PC-3 (cell line): Measurements from ENCODE around the gene ACO2. TPM values are rescaled to one million over a fixed set of nuclear protein-coding genes. Genes with fewer than 3 reads are reported as not detected.
A peak's percentile ranks its signal among the peaks of the same experiment; 100 is the strongest.

Experiments used
- ATAC-seq: fragments of 200-7000 bp; cut with Tn5 transposase; 2 replicates; pipeline ENCODE4 v1.9.1; 2020; ENCODE audit warnings: mild to moderate bottlenecking, moderate library complexity
- BruUV-seq: library from RNA; stranded (reverse); fragments of 400-500 nt; replicated peaks from 2 replicates; lab custom pipeline; 2021; lab: Mats Ljungman, UMichigan
- CTCF ChIA-PET: fragments of 300-600 bp; sonication (Branson Sonifier 250); formaldehyde crosslinking; loops from one replicate; lab custom pipeline; 2022; ENCODE audit warnings: antibody characterized with exemption; lab: Charles Lee
- POLR2A ChIA-PET: fragments of 300-600 bp; sonication (Branson Sonifier 250); formaldehyde crosslinking; loops from one replicate; lab custom pipeline; 2022; ENCODE audit warnings: antibody characterized with exemption; ENCODE audit not compliant: unreplicated experiment; lab: Charles Lee
- DNase-seq: peaks from one replicate; pipeline ENCODE4 v3.0.0-alpha.2; 2015
- H2AFZ ChIP-seq: fragments of 300-600 bp; sonication (generic); 2 replicates; pipeline ENCODE4 v1.6.0; 2016; ENCODE audit warnings: antibody characterized with exemption, low read length
- H3F3A ChIP-seq: fragments of 300-600 bp; sonication (generic); one replicate; pipeline ENCODE4 v1.6.0; 2017; ENCODE audit warnings: antibody characterized with exemption, low read length, control low read depth, mild to moderate bottlenecking; ENCODE audit not compliant: unreplicated experiment
- H3K27ac ChIP-seq: fragments of 300-600 bp; sonication (generic); 2 replicates; pipeline ENCODE4 v1.5.1; 2016; ENCODE audit warnings: mild to moderate bottlenecking, low read length
- H3K27me3 ChIP-seq: fragments of 300-600 bp; sonication (generic); 2 replicates; pipeline ENCODE4 v1.6.1; 2016; ENCODE audit warnings: low read length, mixed read lengths
- H3K36me3 ChIP-seq: fragments of 300-600 bp; sonication (generic); 2 replicates; pipeline ENCODE4 v1.6.1; 2016; ENCODE audit warnings: low read depth, mixed run types, low read length, mixed read lengths
- H3K4me1 ChIP-seq: fragments of 300-600 bp; sonication (generic); 2 replicates; pipeline ENCODE4 v1.5.1; 2016; ENCODE audit warnings: low read length; ENCODE audit not compliant: insufficient read depth
- H3K4me2 ChIP-seq: fragments of 300-600 bp; sonication (generic); 2 replicates; pipeline ENCODE4 v1.6.0; 2016; ENCODE audit warnings: low read length
- H3K4me3 ChIP-seq: fragments of 300-600 bp; sonication (generic); 2 replicates; pipeline ENCODE4 v1.5.1; 2016; ENCODE audit warnings: mild to moderate bottlenecking, low read length, mixed read lengths
- H3K79me2 ChIP-seq: fragments of 300-600 bp; sonication (generic); 2 replicates; pipeline ENCODE4 v1.6.1; 2017; ENCODE audit warnings: low read length, mixed read lengths
- H3K9ac ChIP-seq: fragments of 300-600 bp; sonication (generic); 2 replicates; pipeline ENCODE4 v1.6.0; 2016; ENCODE audit warnings: mild to moderate bottlenecking, low read length
- H3K9me2 ChIP-seq: fragments of 300-600 bp; sonication (generic); replicated peaks from 2 replicates; pipeline ENCODE4 v1.6.1; 2016; ENCODE audit warnings: mixed run types, low read length, mixed read lengths
- H3K9me3 ChIP-seq: fragments of 300-600 bp; sonication (generic); 2 replicates; pipeline ENCODE4 v1.6.1; 2016; ENCODE audit warnings: low read length, mixed read lengths
- H4K20me1 ChIP-seq: fragments of 300-600 bp; sonication (generic); 2 replicates; pipeline ENCODE4 v1.6.1; 2016; ENCODE audit warnings: low read length, mixed read lengths
- EZH2 ChIP-seq: fragments of 300-600 bp; sonication (generic); IDR thresholded peaks from one replicate; pipeline ENCODE4 v1.6.1; 2017; ENCODE audit warnings: antibody characterized with exemption, mild to moderate bottlenecking, low read length; ENCODE audit not compliant: unreplicated experiment
- EZH2phosphoT487 ChIP-seq: fragments of 300-600 bp; sonication (generic); IDR thresholded peaks from 2 replicates; pipeline ENCODE4 v1.6.1; 2018; ENCODE audit warnings: mild to moderate bottlenecking, antibody characterized with exemption, low read length, borderline replicate concordance
- intact Hi-C: fragments of 100-400 bp; cut with micrococcal nuclease; formaldehyde crosslinking; loops from 2 replicates; pipeline ENCODE4 v1.9.0; 2023
- total RNA-seq: library from RNA; depleted of rRNA; stranded (reverse); fragments of >200 nt; gene quantifications from 2 replicates; pipeline ENCODE4 v1.2.3, GENCODE V29; 2014
- TF ChIP-seq, protein P1 (sequence below): fragments of 300-600 bp; sonication (generic); conservative IDR thresholded peaks from 2 replicates; pipeline ENCODE4 v1.5.1; 2017; ENCODE audit warnings: antibody characterized with exemption, low read depth, mild to moderate bottlenecking, low read length

Gene ACO2
- total RNA-seq, 1 experiment from 2014 or later = 130 TPM

DNA sequence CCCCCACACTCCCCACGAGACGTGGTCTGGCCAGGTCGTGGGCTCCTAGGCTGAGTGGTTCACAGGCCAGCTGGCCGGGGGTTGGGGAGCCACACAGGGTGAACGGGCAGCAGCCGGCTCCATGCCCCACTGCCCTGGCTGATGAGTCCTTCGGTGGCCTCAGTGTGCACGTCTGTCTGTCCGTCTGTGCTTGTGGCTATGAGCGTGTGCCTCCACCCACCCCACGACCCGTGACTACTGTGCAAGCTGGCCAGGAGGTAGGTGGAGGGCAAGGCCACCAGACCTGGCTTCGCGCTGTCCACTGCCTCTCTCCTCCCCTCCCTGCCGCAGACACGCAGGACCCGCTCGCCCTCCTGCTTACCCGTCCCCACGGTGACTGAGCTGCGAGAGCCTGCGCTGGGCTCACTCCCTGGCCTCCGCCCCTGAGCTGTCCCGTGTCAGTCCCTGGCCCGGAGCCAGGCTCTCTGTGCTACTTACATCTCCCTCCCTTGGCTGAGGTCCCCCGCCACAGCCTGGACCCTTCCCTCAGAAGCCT, 106.0 kb downstream of the ACO2 start:
- no peaks in the 10 kb centered on the region for H4K20me1 ChIP-seq
- intact Hi-C loops = no loop called here
- H2AFZ ChIP-seq = no peak overlapping the region
- POLR2A ChIA-PET = no interaction called here
- H3K4me2 ChIP-seq = no peak overlapping the region
- H3F3A ChIP-seq = no peaks in the 10 kb centered on the region
- no peak overlapping the region for H3K27ac ChIP-seq
- H3K4me3 ChIP-seq = no peak overlapping the region
- H3K9me2 ChIP-seq = no peaks in the 10 kb centered on the region
- no peak for TF ChIP-seq EZH2phosphoT487
- TF ChIP-seq, protein P1, sequence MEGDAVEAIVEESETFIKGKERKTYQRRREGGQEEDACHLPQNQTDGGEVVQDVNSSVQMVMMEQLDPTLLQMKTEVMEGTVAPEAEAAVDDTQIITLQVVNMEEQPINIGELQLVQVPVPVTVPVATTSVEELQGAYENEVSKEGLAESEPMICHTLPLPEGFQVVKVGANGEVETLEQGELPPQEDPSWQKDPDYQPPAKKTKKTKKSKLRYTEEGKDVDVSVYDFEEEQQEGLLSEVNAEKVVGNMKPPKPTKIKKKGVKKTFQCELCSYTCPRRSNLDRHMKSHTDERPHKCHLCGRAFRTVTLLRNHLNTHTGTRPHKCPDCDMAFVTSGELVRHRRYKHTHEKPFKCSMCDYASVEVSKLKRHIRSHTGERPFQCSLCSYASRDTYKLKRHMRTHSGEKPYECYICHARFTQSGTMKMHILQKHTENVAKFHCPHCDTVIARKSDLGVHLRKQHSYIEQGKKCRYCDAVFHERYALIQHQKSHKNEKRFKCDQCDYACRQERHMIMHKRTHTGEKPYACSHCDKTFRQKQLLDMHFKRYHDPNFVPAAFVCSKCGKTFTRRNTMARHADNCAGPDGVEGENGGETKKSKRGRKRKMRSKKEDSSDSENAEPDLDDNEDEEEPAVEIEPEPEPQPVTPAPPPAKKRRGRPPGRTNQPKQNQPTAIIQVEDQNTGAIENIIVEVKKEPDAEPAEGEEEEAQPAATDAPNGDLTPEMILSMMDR = no peak
- CTCF ChIA-PET = no interaction called here
- no peaks in the 10 kb centered on the region for H3K9me3 ChIP-seq
- no TSS peak for BruUV-seq
- no peaks in the 10 kb centered on the region for H3K4me1 ChIP-seq
- ATAC-seq (no peak), DNase-seq (no peak)
- H3K9ac ChIP-seq = no peak overlapping the region
- H3K36me3 ChIP-seq = no peaks in the 10 kb centered on the region
- no peaks in the 10 kb centered on the region for H3K79me2 ChIP-seq
- H3K27me3 ChIP-seq = no peaks in the 10 kb centered on the region

DNA sequence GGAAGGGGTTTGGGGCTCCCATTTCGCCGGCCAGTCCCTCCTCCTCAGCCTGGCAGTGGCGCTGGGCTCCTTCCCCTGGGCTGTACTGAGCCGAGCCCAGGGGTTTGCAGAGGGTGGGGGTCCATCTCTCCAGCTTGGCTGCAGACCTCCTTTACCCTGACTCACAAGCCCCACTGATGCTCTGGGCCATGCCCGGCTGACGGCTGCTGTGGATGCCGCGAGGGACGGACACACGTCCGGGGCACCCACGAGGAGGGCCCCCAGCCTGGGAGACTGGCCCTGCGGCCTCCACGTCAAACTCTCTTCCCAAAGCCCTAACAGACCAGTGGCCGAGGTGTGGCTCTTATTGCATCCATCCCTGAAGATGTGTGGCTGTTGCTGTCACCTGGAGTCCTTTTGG, 106.6 kb downstream of the ACO2 start:
- Histone ChIP-seq H3K4me1 (no peaks in the 10 kb centered on the region), H3K9ac (no peak overlapping the region), H3K27me3 (no peaks in the 10 kb centered on the region), H4K20me1 (no peaks in the 10 kb centered on the region), H3K9me2 (no peaks in the 10 kb centered on the region), H3K4me3 (no peak overlapping the region), H3K9me3 (no peaks in the 10 kb centered on the region), H2AFZ (no peak overlapping the region), H3F3A (no peaks in the 10 kb centered on the region), H3K79me2 (no peaks in the 10 kb centered on the region), H3K36me3 (no peaks in the 10 kb centered on the region), H3K4me2 (no peak overlapping the region), H3K27ac (no peak overlapping the region)
- no peak for DNase-seq
- no TSS peak for BruUV-seq
- intact Hi-C loops = no loop called here
- POLR2A ChIA-PET = no interaction called here
- no peak for ATAC-seq
- CTCF ChIA-PET = no interaction called here
- TF ChIP-seq EZH2 (no peak), EZH2phosphoT487 (no peak)
- TF ChIP-seq, protein P1 = no peak

DNA sequence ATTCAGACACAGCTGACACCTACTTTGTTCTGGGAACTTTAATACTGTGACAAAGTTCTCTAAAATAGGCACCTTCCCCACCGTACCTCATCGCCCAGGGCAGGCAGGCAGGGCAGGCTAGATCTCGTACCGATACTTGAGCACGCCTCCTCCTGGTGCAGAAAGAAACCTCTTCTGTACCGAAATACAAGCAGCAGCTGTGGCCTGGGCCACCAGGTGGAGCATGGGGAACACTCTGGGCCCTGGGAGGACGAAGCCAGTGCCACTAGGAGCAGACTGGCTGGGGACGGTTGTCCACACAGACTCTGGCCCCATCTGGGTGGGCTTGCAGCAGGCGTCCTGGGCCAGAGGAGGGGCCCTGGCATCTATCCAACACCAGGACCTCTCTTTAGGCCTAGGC, 108.0 kb downstream of the ACO2 start:
- intact Hi-C loops = no loop called here
- no TSS peak for BruUV-seq
- peak; percentile 56 for DNase-seq
- Histone ChIP-seq H3K27me3 (no peaks in the 10 kb centered on the region), H3K9ac (no peak overlapping the region), H3K4me1 (no peaks in the 10 kb centered on the region), H3K36me3 (no peaks in the 10 kb centered on the region), H3K79me2 (no peaks in the 10 kb centered on the region), H3K27ac (no peak overlapping the region), H4K20me1 (no peaks in the 10 kb centered on the region), H3K4me3 (no peak overlapping the region), H2AFZ (no peak overlapping the region), H3K9me2 (no peaks in the 10 kb centered on the region), H3K9me3 (no peaks in the 10 kb centered on the region), H3K4me2 (no peak overlapping the region), H3F3A (no peaks in the 10 kb centered on the region)
- CTCF ChIA-PET = interaction anchor here (1.2 kb wide), 1 partner anchor 13 kb away, joined by 4 read pairs; the partner anchor contains the start of gene PMM1
- peak; percentile 92 for ATAC-seq
- TF ChIP-seq EZH2phosphoT487 = no peak
- TF ChIP-seq, protein P1 = peak; percentile 71
- POLR2A ChIA-PET = no interaction called here
